Measurements from ENCODE around the gene PDE4B.

PDE4B gene

GRCh38 chr1:65971547-65971946 lies 178.9 kb downstream of the PDE4B start:
- Histone ChIP-seq H3K36me3 (no peaks in the 10 kb centered on the region), H3K9me3 (no peaks in the 10 kb centered on the region), H3K4me1 (no peaks in the 10 kb centered on the region), H3K27me3 (no peaks in the 10 kb centered on the region), H3K4me3 (ENCODE audit: low read depth, low read length) (no peak overlapping the region)
- TF ChIP-seq CTCF (IDR thresholded peaks at IDR 0.05; ENCODE audit: low read depth, low read length), result no peak
- DNase-seq, result no peak

GRCh38 chr1:65975708-65976107 lies 183.0 kb downstream of the PDE4B start:
- no peak for TF ChIP-seq CTCF (IDR thresholded peaks at IDR 0.05; ENCODE audit: low read depth, low read length)
- Histone ChIP-seq H3K36me3 (no peaks in the 10 kb centered on the region), H3K4me1 (no peaks in the 10 kb centered on the region), H3K27me3 (no peaks in the 10 kb centered on the region), H3K9me3 (no peaks in the 10 kb centered on the region), H3K4me3 (ENCODE audit: low read depth, low read length) (no peak overlapping the region)
- DNase-seq, result no peak

- no peaks in the 10 kb centered on the region for H3K27me3 ChIP-seq
- no peak for TF ChIP-seq CTCF (IDR thresholded peaks at IDR 0.05; ENCODE audit: low read depth, low read length)
- no peaks in the 10 kb centered on the region for H3K9me3 ChIP-seq
- no peak overlapping the region for H3K4me3 ChIP-seq (ENCODE audit: low read depth, low read length)
- no peaks in the 10 kb centered on the region for H3K36me3 ChIP-seq
- no peaks in the 10 kb centered on the region for H3K4me1 ChIP-seq
- no peak for DNase-seq
Measured at GRCh38 chr1:65979136-65980044, 186.7 kb downstream of the PDE4B start.

- TF ChIP-seq CTCF (IDR thresholded peaks at IDR 0.05; ENCODE audit: low read depth, low read length), result no peak
- no peaks in the 10 kb centered on the region for H3K27me3 ChIP-seq
Measured at GRCh38 chr1:65980237-65980636, 187.5 kb downstream of the PDE4B start.

GRCh38 chr1:65983500-65983899 lies 190.8 kb downstream of the PDE4B start:
- H3K9me3 ChIP-seq, result no peaks in the 10 kb centered on the region
- H3K4me3 ChIP-seq (ENCODE audit: low read depth, low read length), result no peak overlapping the region
- DNase-seq, result no peak
- H3K27me3 ChIP-seq, result no peaks in the 10 kb centered on the region
- no peaks in the 10 kb centered on the region for H3K36me3 ChIP-seq
- no peaks in the 10 kb centered on the region for H3K4me1 ChIP-seq
- TF ChIP-seq CTCF (IDR thresholded peaks at IDR 0.05; ENCODE audit: low read depth, low read length), result no peak

More at GRCh38 chr1:65980237-65980636, 187.5 kb downstream of the PDE4B start:
- H3K4me3 ChIP-seq (ENCODE audit: low read depth, low read length), result no peak overlapping the region
- no peaks in the 10 kb centered on the region for H3K4me1 ChIP-seq
- no peak for DNase-seq
- H3K36me3 ChIP-seq, result no peaks in the 10 kb centered on the region
- H3K9me3 ChIP-seq, result no peaks in the 10 kb centered on the region

GRCh38 chr1:65985393-65986066 lies 192.8 kb downstream of the PDE4B start:
- Histone ChIP-seq H3K9me3 (no peaks in the 10 kb centered on the region), H3K4me3 (ENCODE audit: low read depth, low read length) (no peak overlapping the region), H3K36me3 (no peaks in the 10 kb centered on the region), H3K27me3 (no peaks in the 10 kb centered on the region), H3K4me1 (no peaks in the 10 kb centered on the region)
- TF ChIP-seq CTCF (IDR thresholded peaks at IDR 0.05; ENCODE audit: low read depth, low read length), result no peak
- DNase-seq, result no peak

All from BE2C (cell line).